HepG2 (cell line): Measurements from ENCODE around the gene TMEM86B. TPM values are rescaled to one million over a fixed set of nuclear protein-coding genes. Genes with fewer than 3 reads are reported as not detected.

ENCODE experiments used
- ATF2 ChIP-seq: sonication (generic); formaldehyde crosslinking; IDR thresholded peaks from 2 replicates; pipeline ENCODE4 v1.4.0; 2020; ENCODE audit warnings: missing genetic modification reagents
- HNF1A ChIP-seq, 2 experiments: sonication (generic) in 1 of 2; formaldehyde crosslinking in 1 of 2; IDR thresholded peaks; 2 replicates each; pipeline versions ENCODE4 v1.4.0 to v1.6.1; 2016 to 2020; ENCODE audit warnings: borderline replicate concordance in 1 of 2, low read depth in 1 of 2, mild to moderate bottlenecking in 1 of 2, missing genetic modification reagents in 1 of 2
- JUNB ChIP-seq: sonication (generic); formaldehyde crosslinking; IDR thresholded peaks from 2 replicates; pipeline ENCODE4 v1.8.0; 2022; ENCODE audit warnings: missing genetic modification reagents, mild to moderate bottlenecking, borderline replicate concordance
- MATR3 ChIP-seq: sonication (generic); formaldehyde crosslinking; IDR thresholded peaks from 2 replicates; pipeline ENCODE4 v1.4.0; 2020; ENCODE audit warnings: missing genetic modification reagents
- MXD4 ChIP-seq: IDR thresholded peaks from 2 replicates; pipeline ENCODE4 v1.6.1; 2016; ENCODE audit warnings: mild to moderate bottlenecking, missing biosample characterization, missing genetic modification reagents
- MYPOP ChIP-seq: sonication (generic); formaldehyde crosslinking; IDR thresholded peaks from 2 replicates; pipeline ENCODE4 v1.8.1; 2023; ENCODE audit warnings: mild to moderate bottlenecking, moderate library complexity, missing genetic modification reagents
- PAF1 ChIP-seq: IDR thresholded peaks from 2 replicates; pipeline ENCODE4 v1.6.1; 2016; ENCODE audit warnings: missing genetic modification reagents, missing compliant biosample characterization
- SALL2 ChIP-seq: sonication (generic); formaldehyde crosslinking; IDR thresholded peaks from 2 replicates; pipeline ENCODE4 v1.8.1; 2023; ENCODE audit warnings: mild to moderate bottlenecking, missing genetic modification reagents, inconsistent platforms
- SRSF9 ChIP-seq: fragments of 200-400 bp; formaldehyde crosslinking; IDR thresholded peaks from 2 replicates; pipeline ENCODE4 v1.6.1; 2018; ENCODE audit warnings: borderline replicate concordance, mild to moderate bottlenecking, low read depth, low read length; ENCODE audit not compliant: insufficient read depth, poor library complexity, severe bottlenecking
- TEF ChIP-seq: sonication (generic); formaldehyde crosslinking; IDR thresholded peaks from 2 replicates; pipeline ENCODE4 v1.5.0; 2020; ENCODE audit warnings: missing genetic modification reagents
- TOPORS ChIP-seq: sonication (generic); formaldehyde crosslinking; IDR thresholded peaks from 2 replicates; pipeline ENCODE4 v1.8.0; 2023; ENCODE audit warnings: mild to moderate bottlenecking, missing genetic modification reagents
- ZBTB21 ChIP-seq: sonication (generic); formaldehyde crosslinking; IDR thresholded peaks from 2 replicates; pipeline ENCODE4 v1.4.0; 2020; ENCODE audit warnings: missing genetic modification reagents
- ZKSCAN1 ChIP-seq: fragments of 150-350 bp; IDR thresholded peaks from 2 replicates; pipeline ENCODE4 v1.6.1; 2014; ENCODE audit warnings: low read length
- ZNF24 ChIP-seq: fragments of 450-650 bp; IDR thresholded peaks from 2 replicates; pipeline ENCODE4 v1.6.1; 2017; ENCODE audit warnings: antibody characterized with exemption, mild to moderate bottlenecking
- ZNF256 ChIP-seq: sonication (generic); formaldehyde crosslinking; conservative IDR thresholded peaks from 2 replicates; pipeline ENCODE4 v1.4.0; 2020; ENCODE audit warnings: missing genetic modification reagents
- ZNF558 ChIP-seq: sonication (generic); formaldehyde crosslinking; IDR thresholded peaks from 2 replicates; pipeline ENCODE4 v1.9.0; 2022; ENCODE audit warnings: mild to moderate bottlenecking, missing genetic modification reagents, borderline replicate concordance
- ZNF768 ChIP-seq: sonication (generic); formaldehyde crosslinking; IDR thresholded peaks from 2 replicates; pipeline ENCODE4 v1.4.0; 2020; ENCODE audit warnings: missing genetic modification reagents
- polyA plus RNA-seq, 8 experiments: library from polyadenylated mRNA; depleted of rRNA in 3 of 8; stranded (reverse) in 7 of 8; unstranded in 1 of 8; fragments of >200 nt; fragmentation: Illumina TruSeq in 4 of 8; extraction: Trizol in 4 of 8; gene quantifications; 2 replicates each; pipeline versions ENCODE4 v1.2.1 to v1.2.3, GENCODE V29; 2011 to 2016; ENCODE audit warnings: low read depth in 4 of 8, missing spikeins in 1 of 8, mixed read lengths in 1 of 8; ENCODE audit not compliant: insufficient read depth in 1 of 8
- total RNA-seq, 5 experiments: library from RNA; depleted of rRNA; stranded (reverse); fragments of >200 nt; fragmentation: Illumina TruSeq; extraction: Trizol; gene quantifications; 2 replicates each; pipeline ENCODE4 v1.2.3, GENCODE V29; 2016; ENCODE audit warnings: low read depth in 1 of 5

Gene TMEM86B
- total and polyA plus RNA-seq, 2 of the 13 experiments (the other 11 are each of a cell fraction or from before 2014, with no cell fraction given) = 7.7 to 9.6 TPM

- TF ChIP-seq ATF2 (CRISPR knock-in tag) (no peak), JUNB (CRISPR knock-in tag) (0 out of 2 replicates have a peak, but pooled peaks have one; percentile 62), PAF1 (CRISPR knock-in tag) (no peak), ZNF24 (no peak), ZNF558 (CRISPR knock-in tag) (peak; percentile 5; the same call in 1 of the 2 replicates), SRSF9 (no peak), ZBTB21 (no peak), MYPOP (CRISPR knock-in tag) (peak; percentile 36; the same call in 1 of the 2 replicates), MXD4 (CRISPR knock-in tag) (no peak), ZKSCAN1 (peak; percentile 96), SALL2 (CRISPR knock-in tag) (no peak), MATR3 (CRISPR knock-in tag) (no peak), ZNF768 (CRISPR knock-in tag) (peak; percentile 21; the same call in 1 of the 2 replicates), TEF (CRISPR knock-in tag) (no peak), TOPORS (CRISPR knock-in tag) (no peak), ZNF256 (no peak), HNF1A (IDR thresholded peaks at IDR 0.05; ENCODE audit: low read depth) (no peak), HNF1A (CRISPR knock-in tag; IDR thresholded peaks at IDR 0.05; ENCODE audit: borderline replicate concordance) (peak; percentile 7; the same call in 1 of the 2 replicates)
Measured at GRCh38 chr19:55209693-55210472, 18.7 kb downstream of the TMEM86B start (continued).
